ENCODE results near the gene CUL3.

- no peak for TF ChIP-seq EZH2 (IDR thresholded peaks at IDR 0.05)
- TF ChIP-seq MAX (IDR thresholded peaks at IDR 0.05), result no peak
- TF ChIP-seq, protein P1, sequence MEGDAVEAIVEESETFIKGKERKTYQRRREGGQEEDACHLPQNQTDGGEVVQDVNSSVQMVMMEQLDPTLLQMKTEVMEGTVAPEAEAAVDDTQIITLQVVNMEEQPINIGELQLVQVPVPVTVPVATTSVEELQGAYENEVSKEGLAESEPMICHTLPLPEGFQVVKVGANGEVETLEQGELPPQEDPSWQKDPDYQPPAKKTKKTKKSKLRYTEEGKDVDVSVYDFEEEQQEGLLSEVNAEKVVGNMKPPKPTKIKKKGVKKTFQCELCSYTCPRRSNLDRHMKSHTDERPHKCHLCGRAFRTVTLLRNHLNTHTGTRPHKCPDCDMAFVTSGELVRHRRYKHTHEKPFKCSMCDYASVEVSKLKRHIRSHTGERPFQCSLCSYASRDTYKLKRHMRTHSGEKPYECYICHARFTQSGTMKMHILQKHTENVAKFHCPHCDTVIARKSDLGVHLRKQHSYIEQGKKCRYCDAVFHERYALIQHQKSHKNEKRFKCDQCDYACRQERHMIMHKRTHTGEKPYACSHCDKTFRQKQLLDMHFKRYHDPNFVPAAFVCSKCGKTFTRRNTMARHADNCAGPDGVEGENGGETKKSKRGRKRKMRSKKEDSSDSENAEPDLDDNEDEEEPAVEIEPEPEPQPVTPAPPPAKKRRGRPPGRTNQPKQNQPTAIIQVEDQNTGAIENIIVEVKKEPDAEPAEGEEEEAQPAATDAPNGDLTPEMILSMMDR (IDR thresholded peaks at IDR 0.05 in 2 of 3, conservative IDR thresholded peaks at IDR 0.05 in 1 of 3; ENCODE audit: borderline replicate concordance in 1 of 3, insufficient read depth in 1 of 3, low read depth in 2 of 3, low read length in 2 of 3), result no peak
- TF ChIP-seq, protein P2, sequence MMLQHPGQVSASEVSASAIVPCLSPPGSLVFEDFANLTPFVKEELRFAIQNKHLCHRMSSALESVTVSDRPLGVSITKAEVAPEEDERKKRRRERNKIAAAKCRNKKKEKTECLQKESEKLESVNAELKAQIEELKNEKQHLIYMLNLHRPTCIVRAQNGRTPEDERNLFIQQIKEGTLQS (IDR thresholded peaks at IDR 0.05), result no peak
These were observed 57.0 kb downstream of the CUL3 start for GRCh38 chr2:224528171-224528570.
